Ramos (cell line): Measurements from ENCODE around the gene TTC21A.
"Not testable (repeated sequence)": the region's sequence is repeated elsewhere in the genome, so short reads cannot be mapped to it uniquely, and the experiment has no call there.

ENCODE experiments used
- in situ Hi-C: fragments of 300-500 bp; cut with MboI; formaldehyde crosslinking; loops from one replicate; pipeline ENCODE4 v1.14.3; 2022; ENCODE audit warnings: low sequenced_read_pairs; ENCODE audit not compliant: unreplicated experiment

The TTC21A gene

GRCh38 chr3:39148435-39149058, 41.1 kb downstream of the TTC21A start:
- in situ Hi-C loops = no loop called here

- in situ Hi-C loops = no loop called here
Observed at GRCh38 chr3:39149059-39149455, 41.6 kb downstream of the TTC21A start.

- in situ Hi-C loops = no loop called here
Observed at GRCh38 chr3:39149498-39150147, 42.1 kb downstream of the TTC21A start.

GRCh38 chr3:39150148-39150802, 42.8 kb downstream of the TTC21A start:
- in situ Hi-C loops = no loop called here

- in situ Hi-C loops = no loop called here
Observed at GRCh38 chr3:39150803-39151631, 43.5 kb downstream of the TTC21A start.

- in situ Hi-C loops = no loop called here
Observed at GRCh38 chr3:39153977-39154279, 46.4 kb downstream of the TTC21A start.

GRCh38 chr3:39154280-39155021, 47.0 kb downstream of the TTC21A start:
- in situ Hi-C loops = no loop called here

GRCh38 chr3:39156421-39156820, 48.9 kb downstream of the TTC21A start:
- in situ Hi-C loops = no loop called here

- in situ Hi-C loops = no loop called here
Observed at GRCh38 chr3:39157359-39157758, 49.9 kb downstream of the TTC21A start.

- in situ Hi-C loops = no loop called here
Observed at GRCh38 chr3:39158148-39158715, 50.8 kb downstream of the TTC21A start.

- in situ Hi-C loops = no loop called here
Observed at GRCh38 chr3:39164414-39164813, 56.9 kb downstream of the TTC21A start.

GRCh38 chr3:39165518-39165917, 58.0 kb downstream of the TTC21A start:
- in situ Hi-C loops = no loop called here

GRCh38 chr3:39166134-39166710, 58.7 kb downstream of the TTC21A start:
- in situ Hi-C loops = no loop called here

GRCh38 chr3:39166932-39167532, 59.6 kb downstream of the TTC21A start:
- in situ Hi-C loops = no loop called here

GRCh38 chr3:39168156-39168780, 60.8 kb downstream of the TTC21A start:
- in situ Hi-C loops = no loop called here

- in situ Hi-C loops = no loop called here
Observed at GRCh38 chr3:39169712-39170111, 62.2 kb downstream of the TTC21A start.

- in situ Hi-C loops = no loop called here
Observed at GRCh38 chr3:39170461-39170860, 63.0 kb downstream of the TTC21A start.

GRCh38 chr3:39170877-39171276, 63.4 kb downstream of the TTC21A start:
- in situ Hi-C loops = not testable (repeated sequence)

GRCh38 chr3:39171860-39172259, 64.4 kb downstream of the TTC21A start:
- in situ Hi-C loops = no loop called here
